ENCODE results near the gene CISTR.

Gene CISTR

GRCh38 chr12:53736592-53736991 is 15.2 kb downstream of the CISTR start:
- TF ChIP-seq, protein P1, sequence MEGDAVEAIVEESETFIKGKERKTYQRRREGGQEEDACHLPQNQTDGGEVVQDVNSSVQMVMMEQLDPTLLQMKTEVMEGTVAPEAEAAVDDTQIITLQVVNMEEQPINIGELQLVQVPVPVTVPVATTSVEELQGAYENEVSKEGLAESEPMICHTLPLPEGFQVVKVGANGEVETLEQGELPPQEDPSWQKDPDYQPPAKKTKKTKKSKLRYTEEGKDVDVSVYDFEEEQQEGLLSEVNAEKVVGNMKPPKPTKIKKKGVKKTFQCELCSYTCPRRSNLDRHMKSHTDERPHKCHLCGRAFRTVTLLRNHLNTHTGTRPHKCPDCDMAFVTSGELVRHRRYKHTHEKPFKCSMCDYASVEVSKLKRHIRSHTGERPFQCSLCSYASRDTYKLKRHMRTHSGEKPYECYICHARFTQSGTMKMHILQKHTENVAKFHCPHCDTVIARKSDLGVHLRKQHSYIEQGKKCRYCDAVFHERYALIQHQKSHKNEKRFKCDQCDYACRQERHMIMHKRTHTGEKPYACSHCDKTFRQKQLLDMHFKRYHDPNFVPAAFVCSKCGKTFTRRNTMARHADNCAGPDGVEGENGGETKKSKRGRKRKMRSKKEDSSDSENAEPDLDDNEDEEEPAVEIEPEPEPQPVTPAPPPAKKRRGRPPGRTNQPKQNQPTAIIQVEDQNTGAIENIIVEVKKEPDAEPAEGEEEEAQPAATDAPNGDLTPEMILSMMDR (IDR thresholded peaks at IDR 0.05): no peak
- H3K4me1 ChIP-seq: peaks cover 0 to 20% (median 10%) of the 10 kb centered on the region in 4 donors
- H3K4me3 ChIP-seq: no peak overlapping the region
- H3K27ac ChIP-seq: no peak overlapping the region
- peaks cover 0 to 22% of the 10 kb centered on the region in 2 donors for H3K27me3 ChIP-seq
- intact Hi-C loops (cut with DNase I; ENCODE audit: low total_unique reads): no loop called here
- H3K9me3 ChIP-seq: no peaks in the 10 kb centered on the region
- no peaks in the 10 kb centered on the region for H3K36me3 ChIP-seq
- DNase-seq: no peak

DNA sequence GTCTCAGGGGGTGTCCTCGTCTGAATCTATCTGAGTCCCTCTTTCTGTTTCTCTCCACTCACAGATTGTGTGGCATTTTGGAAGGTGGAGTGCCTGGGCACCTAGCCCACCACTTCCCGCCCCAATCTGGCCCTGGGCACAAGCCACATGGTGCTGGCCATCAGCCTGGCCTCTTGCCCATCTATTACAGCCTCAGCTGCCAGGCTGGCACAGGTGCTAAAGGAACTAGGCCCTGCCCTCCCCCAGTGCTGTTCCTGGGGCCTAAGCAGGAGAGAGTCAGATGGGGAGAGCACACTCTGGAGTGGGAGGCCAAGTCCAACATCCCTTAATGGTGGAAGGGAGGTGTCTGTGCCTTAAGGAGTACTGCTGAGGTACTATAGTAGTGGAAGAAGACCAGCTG is 16.2 kb downstream of the CISTR start:
- no peaks in the 10 kb centered on the region for H3K9me3 ChIP-seq
- no peak overlapping the region for H3K4me3 ChIP-seq
- H3K27ac ChIP-seq: no peak overlapping the region
- DNase-seq: no peak
- intact Hi-C loops (cut with DNase I; ENCODE audit: low total_unique reads): no loop called here
- TF ChIP-seq, protein P1 (IDR thresholded peaks at IDR 0.05): no peak
- no peaks in the 10 kb centered on the region for H3K36me3 ChIP-seq
- H3K4me1 ChIP-seq: peaks cover 0 to 20% (median 10%) of the 10 kb centered on the region in 4 donors
- peaks cover 0 to 17% of the 10 kb centered on the region in 2 donors for H3K27me3 ChIP-seq

DNA sequence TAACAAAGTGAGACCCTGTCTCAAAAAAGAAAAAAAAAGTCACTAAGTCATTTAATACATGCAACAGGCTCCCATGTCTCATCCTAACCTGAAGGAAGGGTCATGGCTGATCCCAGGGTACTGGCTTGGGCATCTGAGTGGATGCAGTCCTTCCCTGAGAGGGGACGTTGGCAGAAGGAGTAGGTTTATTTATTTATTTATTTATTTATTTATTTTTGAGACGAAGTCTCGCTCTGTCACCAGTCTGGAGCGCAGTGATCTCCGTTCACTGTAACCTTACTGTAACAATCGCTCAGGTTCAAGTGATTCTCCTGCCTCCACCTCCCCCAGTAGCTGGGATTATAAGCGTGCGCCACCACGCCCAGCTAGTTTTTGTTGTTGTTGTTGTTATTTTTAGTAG is 17.4 kb downstream of the CISTR start:
- no peak overlapping the region for H3K27ac ChIP-seq
- no peak overlapping the region for H3K4me3 ChIP-seq
- no peak for DNase-seq
- H3K27me3 ChIP-seq: peaks cover 0 to 10% of the 10 kb centered on the region in 2 donors
- H3K36me3 ChIP-seq: no peaks in the 10 kb centered on the region
- intact Hi-C loops (cut with DNase I; ENCODE audit: low total_unique reads): no loop called here
- H3K9me3 ChIP-seq: no peaks in the 10 kb centered on the region
- H3K4me1 ChIP-seq: peaks cover 0 to 12% (median 2%) of the 10 kb centered on the region in 4 donors
- TF ChIP-seq, protein P1 (IDR thresholded peaks at IDR 0.05): no peak

GRCh38 chr12:53733807-53734200 is 18.0 kb downstream of the CISTR start:
- no peak for DNase-seq
- H3K27me3 ChIP-seq: peaks cover 0 to 7% of the 10 kb centered on the region in 2 donors
- H3K36me3 ChIP-seq: no peaks in the 10 kb centered on the region
- TF ChIP-seq, protein P1 (IDR thresholded peaks at IDR 0.05): no peak
- intact Hi-C loops (cut with DNase I; ENCODE audit: low total_unique reads): no loop called here
- no peaks in the 10 kb centered on the region for H3K9me3 ChIP-seq
- no peak overlapping the region for H3K27ac ChIP-seq
- no peak overlapping the region for H3K4me3 ChIP-seq
- H3K4me1 ChIP-seq: peaks cover 0 to 8% (median 1%) of the 10 kb centered on the region in 4 donors

DNA sequence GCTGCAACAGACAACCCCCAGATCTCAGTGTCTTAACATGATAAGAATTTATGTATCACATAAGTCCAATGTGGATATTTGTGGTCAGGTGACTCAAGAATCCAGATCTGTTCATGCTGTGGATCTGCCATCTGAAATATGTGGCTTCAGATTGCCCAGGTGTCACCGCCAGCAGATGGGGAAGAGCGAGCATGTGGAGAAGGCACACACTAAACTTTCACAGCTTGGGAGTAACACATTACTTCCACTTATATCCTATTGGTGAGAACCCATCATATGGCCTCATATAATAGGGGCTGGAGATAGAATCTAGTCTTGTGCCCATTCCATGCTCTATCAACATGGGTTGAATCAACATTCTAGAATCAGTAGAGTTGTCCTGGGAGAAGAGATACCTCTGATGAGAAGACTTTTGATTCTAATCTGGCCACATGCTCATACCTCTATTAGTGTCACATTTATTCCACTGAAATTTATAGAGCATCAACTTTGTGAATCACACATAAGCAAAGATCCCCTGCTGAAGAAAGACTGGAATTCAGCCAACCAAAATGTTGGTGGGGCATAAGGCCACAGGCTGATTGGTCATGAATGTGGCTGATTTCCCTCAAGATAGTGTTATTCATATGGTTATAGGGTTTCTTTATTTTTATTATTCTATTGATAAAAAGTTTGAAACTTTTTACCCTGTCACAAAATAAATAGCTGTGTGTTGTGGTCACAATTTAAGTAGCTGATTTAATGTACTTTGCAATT is 18.6 kb downstream of the CISTR start:
- intact Hi-C loops (cut with DNase I; ENCODE audit: low total_unique reads): no loop called here
- Histone ChIP-seq H3K36me3 (no peaks in the 10 kb centered on the region), H3K4me1 (peaks cover 0 to 8% (median 5%) of the 10 kb centered on the region in 4 donors), H3K9me3 (no peaks in the 10 kb centered on the region), H3K27ac (no peak overlapping the region), H3K27me3 (peaks cover 0 to 1% of the 10 kb centered on the region in 2 donors), H3K4me3 (no peak overlapping the region)
- TF ChIP-seq, protein P1 (IDR thresholded peaks at IDR 0.05): no peak
- DNase-seq: no peak
